HepG2 (cell line): Measurements from ENCODE around the gene CYBC1. TPM values are rescaled to one million over a fixed set of nuclear protein-coding genes. Genes with fewer than 3 reads are reported as not detected.

ENCODE experiments used
- AHR ChIP-seq: IDR thresholded peaks from 2 replicates; pipeline ENCODE4 v1.6.1; 2018; ENCODE audit warnings: missing genetic modification reagents, missing compliant biosample characterization
- FIP1L1 ChIP-seq: fragments of 200-400 bp; formaldehyde crosslinking; IDR thresholded peaks from 2 replicates; pipeline ENCODE4 v1.6.1; 2018; ENCODE audit warnings: low read depth, mild to moderate bottlenecking, low read length, moderate library complexity, borderline replicate concordance; ENCODE audit not compliant: insufficient read depth
- FOXK1 ChIP-seq: sonication (generic); formaldehyde crosslinking; IDR thresholded peaks from 2 replicates; pipeline ENCODE4 v1.4.0; 2020; ENCODE audit warnings: low read depth, missing genetic modification reagents, borderline replicate concordance
- FOXO1 ChIP-seq: sonication (generic); formaldehyde crosslinking; IDR thresholded peaks from 2 replicates; pipeline ENCODE4 v1.4.0; 2020; ENCODE audit warnings: missing genetic modification reagents
- HNF4A ChIP-seq: sonication (generic); formaldehyde crosslinking; IDR thresholded peaks from 2 replicates; pipeline ENCODE4 v1.4.0; 2020; ENCODE audit warnings: missing genetic modification reagents
- KAT8 ChIP-seq: IDR thresholded peaks from 2 replicates; pipeline ENCODE4 v1.6.1; 2016; ENCODE audit warnings: missing genetic modification reagents, missing compliant biosample characterization
- MED13 ChIP-seq: sonication (generic); formaldehyde crosslinking; IDR thresholded peaks from 2 replicates; pipeline ENCODE4 v1.5.0; 2020; ENCODE audit warnings: missing genetic modification reagents
- MYNN ChIP-seq: sonication (generic); formaldehyde crosslinking; IDR thresholded peaks from 2 replicates; pipeline ENCODE4 v1.4.0; 2020; ENCODE audit warnings: mild to moderate bottlenecking, low read depth, missing genetic modification reagents
- NFE2 ChIP-seq: sonication (generic); formaldehyde crosslinking; IDR thresholded peaks from 2 replicates; pipeline ENCODE4 v1.4.0; 2020; ENCODE audit warnings: missing genetic modification reagents
- NFKB2 ChIP-seq: sonication (generic); formaldehyde crosslinking; IDR thresholded peaks from 2 replicates; pipeline ENCODE4 v1.4.0; 2020; ENCODE audit warnings: missing genetic modification reagents, borderline replicate concordance
- NONO ChIP-seq, 2 experiments: fragments of 450-650 bp in 1 of 2; sonication (generic) in 1 of 2; formaldehyde crosslinking in 1 of 2; IDR thresholded peaks in 1 of 2; conservative IDR thresholded peaks in 1 of 2; 2 replicates each; pipeline versions ENCODE4 v1.6.1 to v1.8.0; 2017 to 2022; ENCODE audit warnings: mild to moderate bottlenecking in 1 of 2, missing genetic modification reagents in 1 of 2, moderate library complexity in 1 of 2
- PHF5A ChIP-seq: IDR thresholded peaks from one replicate; pipeline ENCODE4 v1.6.1; 2018; ENCODE audit warnings: low read depth, missing genetic modification reagents; ENCODE audit not compliant: unreplicated experiment
- POGK ChIP-seq: sonication (generic); formaldehyde crosslinking; conservative IDR thresholded peaks from 2 replicates; pipeline ENCODE4 v1.8.0; 2022; ENCODE audit warnings: mild to moderate bottlenecking, moderate library complexity, missing genetic modification reagents
- RARA ChIP-seq: IDR thresholded peaks from 2 replicates; pipeline ENCODE4 v1.6.1; 2016; ENCODE audit warnings: missing genetic modification reagents, missing compliant biosample characterization
- SALL2 ChIP-seq: sonication (generic); formaldehyde crosslinking; IDR thresholded peaks from 2 replicates; pipeline ENCODE4 v1.8.1; 2023; ENCODE audit warnings: mild to moderate bottlenecking, missing genetic modification reagents, inconsistent platforms
- SIX4 ChIP-seq: sonication (generic); formaldehyde crosslinking; IDR thresholded peaks from 2 replicates; pipeline ENCODE4 v1.4.0; 2020; ENCODE audit warnings: missing genetic modification reagents
- STAG1 ChIP-seq: sonication (generic); formaldehyde crosslinking; IDR thresholded peaks from 2 replicates; pipeline ENCODE4 v1.4.0; 2020; ENCODE audit warnings: missing genetic modification reagents
- TBX3 ChIP-seq: fragments of 450-650 bp; IDR thresholded peaks from 2 replicates; pipeline ENCODE4 v1.6.1; 2017; ENCODE audit warnings: antibody characterized with exemption, mild to moderate bottlenecking, inconsistent platforms, borderline replicate concordance
- TCF7L2 ChIP-seq: IDR thresholded peaks from 2 replicates; pipeline ENCODE4 v1.6.1; 2011; ENCODE audit warnings: mild to moderate bottlenecking, low read depth, low read length, moderate library complexity
- TEAD2 ChIP-seq: sonication (generic); formaldehyde crosslinking; IDR thresholded peaks from 2 replicates; pipeline ENCODE4 v1.9.0; 2021; ENCODE audit warnings: missing genetic modification reagents
- XRCC5 ChIP-seq: fragments of 200-400 bp; formaldehyde crosslinking; optimal IDR thresholded peaks from 2 replicates; pipeline ENCODE3; 2017; ENCODE audit warnings: mild to moderate bottlenecking, low read length
- ZFP90 ChIP-seq: sonication (generic); formaldehyde crosslinking; IDR thresholded peaks from 2 replicates; pipeline ENCODE4 v1.8.0; 2022; ENCODE audit warnings: missing genetic modification reagents, mild to moderate bottlenecking, inconsistent platforms, borderline replicate concordance
- ZNF121 ChIP-seq: sonication (generic); formaldehyde crosslinking; IDR thresholded peaks from 2 replicates; pipeline ENCODE4 v1.5.0; 2020; ENCODE audit warnings: mild to moderate bottlenecking, missing genetic modification reagents
- ZNF484 ChIP-seq: sonication (generic); formaldehyde crosslinking; IDR thresholded peaks from 2 replicates; pipeline ENCODE4 v1.5.1; 2020; ENCODE audit warnings: mild to moderate bottlenecking, low read depth, missing genetic modification reagents, borderline replicate concordance
- ZNF670 ChIP-seq: sonication (generic); formaldehyde crosslinking; IDR thresholded peaks from 2 replicates; pipeline ENCODE4 v1.8.0; 2022; ENCODE audit warnings: mild to moderate bottlenecking, missing genetic modification reagents, borderline replicate concordance
- ZNF672 ChIP-seq: sonication (generic); formaldehyde crosslinking; IDR thresholded peaks from 2 replicates; pipeline ENCODE4 v1.8.1; 2022; ENCODE audit warnings: missing genetic modification reagents
- ZNF709 ChIP-seq: sonication (generic); formaldehyde crosslinking; IDR thresholded peaks from 2 replicates; pipeline ENCODE4 v1.5.0; 2020; ENCODE audit warnings: mild to moderate bottlenecking, missing genetic modification reagents
- polyA plus RNA-seq, 8 experiments: library from polyadenylated mRNA; depleted of rRNA in 3 of 8; stranded (reverse) in 7 of 8; unstranded in 1 of 8; fragments of >200 nt; fragmentation: Illumina TruSeq in 4 of 8; extraction: Trizol in 4 of 8; gene quantifications; 2 replicates each; pipeline versions ENCODE4 v1.2.1 to v1.2.3, GENCODE V29; 2011 to 2016; ENCODE audit warnings: low read depth in 4 of 8, missing spikeins in 1 of 8, mixed read lengths in 1 of 8; ENCODE audit not compliant: insufficient read depth in 1 of 8
- total RNA-seq, 5 experiments: library from RNA; depleted of rRNA; stranded (reverse); fragments of >200 nt; fragmentation: Illumina TruSeq; extraction: Trizol; gene quantifications; 2 replicates each; pipeline ENCODE4 v1.2.3, GENCODE V29; 2016; ENCODE audit warnings: low read depth in 1 of 5
- TF ChIP-seq, protein P1 (sequence below): sonication (generic); formaldehyde crosslinking; IDR thresholded peaks from 2 replicates; pipeline ENCODE4 v1.5.0; 2020; ENCODE audit warnings: mild to moderate bottlenecking, missing genetic modification reagents

CYBC1 gene
- total and polyA plus RNA-seq, 2 of the 13 experiments (the other 11 are each of a cell fraction or from before 2014, with no cell fraction given): 43.4 to 44.1 TPM

DNA sequence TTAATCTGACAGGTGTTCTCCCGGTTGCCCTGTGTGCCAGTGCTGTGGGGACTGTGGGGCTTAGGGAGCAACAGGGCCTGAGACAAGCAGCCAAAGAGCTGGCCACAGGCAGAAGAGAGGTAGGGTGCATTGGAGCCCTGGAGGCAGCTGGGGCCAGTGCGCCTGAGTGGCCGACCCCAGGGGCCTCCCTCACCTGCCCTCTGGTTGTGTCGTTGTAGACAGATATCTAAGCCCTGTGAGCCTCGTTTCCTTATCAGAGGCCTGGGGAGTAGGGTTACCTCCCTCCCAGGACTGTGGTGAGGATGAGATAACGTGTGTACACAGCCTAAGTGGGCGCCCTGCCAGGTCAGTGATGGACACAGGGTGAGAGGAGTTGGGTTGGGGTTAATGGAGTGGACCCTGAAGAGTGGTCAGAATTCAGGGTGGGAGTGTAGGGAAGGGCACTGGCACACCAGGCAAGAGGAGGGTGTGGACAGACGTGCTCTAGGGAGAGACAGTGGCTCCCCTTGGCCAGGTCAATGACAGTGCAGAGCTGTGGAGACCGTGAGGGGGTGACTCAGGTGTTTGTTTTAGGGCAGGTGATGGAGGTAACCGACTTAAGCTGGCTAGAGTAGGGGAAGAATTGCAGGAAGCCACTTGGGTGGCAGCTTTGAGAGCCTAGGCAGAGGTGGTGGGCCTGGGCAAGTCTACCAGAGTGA is 11.4 kb upstream of the CYBC1 start (continued):
- TF ChIP-seq ZFP90 (peak; percentile 48; the same call in 1 of the 2 replicates), POGK (CRISPR knock-in tag) (0 out of 2 replicates have a peak, but pooled peaks have one; percentile 52), AHR (CRISPR knock-in tag) (0 out of 2 replicates have a peak, but pooled peaks have one; percentile 39), FIP1L1 (no peak), RARA (CRISPR knock-in tag) (peak; percentile 62), PHF5A (CRISPR knock-in tag) (no peak), NFKB2 (0 out of 2 replicates have a peak, but pooled peaks have one; percentile 49), NFE2 (CRISPR knock-in tag) (peak; percentile 69; the same call in 1 of the 2 replicates), MED13 (CRISPR knock-in tag) (peak; percentile 49; the same call in 1 of the 2 replicates), TEAD2 (CRISPR knock-in tag) (no peak), FOXK1 (CRISPR knock-in tag) (peak; percentile 44; the same call in 1 of the 2 replicates), TCF7L2 (no peak), ZNF121 (CRISPR knock-in tag) (no peak), ZNF709 (CRISPR knock-in tag) (0 out of 2 replicates have a peak, but pooled peaks have one; percentile 59), SIX4 (CRISPR knock-in tag) (peak; percentile 97), ZNF484 (no peak), FOXO1 (CRISPR knock-in tag) (peak; percentile 48; the same call in 1 of the 2 replicates), KAT8 (CRISPR knock-in tag) (peak; percentile 38; the same call in 1 of the 2 replicates), ZNF672 (CRISPR knock-in tag) (no peak), ZNF670 (CRISPR knock-in tag) (no peak), MYNN (CRISPR knock-in tag) (no peak), XRCC5 (peak; percentile 65), TBX3 (0 out of 2 replicates have a peak, but pooled peaks have one; percentile 8), STAG1 (no peak; the same call in 1 of the 2 replicates), SALL2 (CRISPR knock-in tag) (0 out of 2 replicates have a peak, but pooled peaks have one; percentile 29), NONO (IDR thresholded peaks at IDR 0.05) (no peak), NONO (CRISPR knock-in tag; conservative IDR thresholded peaks at IDR 0.05) (peak; percentile 65), HNF4A (peak; percentile 70; the same call in 1 of the 2 replicates)
- TF ChIP-seq, protein P1, sequence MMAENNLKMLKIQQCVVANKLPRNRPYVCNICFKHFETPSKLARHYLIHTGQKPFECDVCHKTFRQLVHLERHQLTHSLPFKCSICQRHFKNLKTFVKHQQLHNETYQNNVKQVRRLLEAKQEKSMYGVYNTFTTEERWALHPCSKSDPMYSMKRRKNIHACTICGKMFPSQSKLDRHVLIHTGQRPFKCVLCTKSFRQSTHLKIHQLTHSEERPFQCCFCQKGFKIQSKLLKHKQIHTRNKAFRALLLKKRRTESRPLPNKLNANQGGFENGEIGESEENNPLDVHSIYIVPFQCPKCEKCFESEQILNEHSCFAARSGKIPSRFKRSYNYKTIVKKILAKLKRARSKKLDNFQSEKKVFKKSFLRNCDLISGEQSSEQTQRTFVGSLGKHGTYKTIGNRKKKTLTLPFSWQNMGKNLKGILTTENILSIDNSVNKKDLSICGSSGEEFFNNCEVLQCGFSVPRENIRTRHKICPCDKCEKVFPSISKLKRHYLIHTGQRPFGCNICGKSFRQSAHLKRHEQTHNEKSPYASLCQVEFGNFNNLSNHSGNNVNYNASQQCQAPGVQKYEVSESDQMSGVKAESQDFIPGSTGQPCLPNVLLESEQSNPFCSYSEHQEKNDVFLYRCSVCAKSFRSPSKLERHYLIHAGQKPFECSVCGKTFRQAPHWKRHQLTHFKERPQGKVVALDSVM (CRISPR knock-in tag): peak; percentile 66; the same call in 1 of the 2 replicates
